ENCODE results near the gene MANBA.
A peak's percentile ranks its signal among the peaks of the same experiment; 100 is the strongest.

MANBA gene

DNA sequence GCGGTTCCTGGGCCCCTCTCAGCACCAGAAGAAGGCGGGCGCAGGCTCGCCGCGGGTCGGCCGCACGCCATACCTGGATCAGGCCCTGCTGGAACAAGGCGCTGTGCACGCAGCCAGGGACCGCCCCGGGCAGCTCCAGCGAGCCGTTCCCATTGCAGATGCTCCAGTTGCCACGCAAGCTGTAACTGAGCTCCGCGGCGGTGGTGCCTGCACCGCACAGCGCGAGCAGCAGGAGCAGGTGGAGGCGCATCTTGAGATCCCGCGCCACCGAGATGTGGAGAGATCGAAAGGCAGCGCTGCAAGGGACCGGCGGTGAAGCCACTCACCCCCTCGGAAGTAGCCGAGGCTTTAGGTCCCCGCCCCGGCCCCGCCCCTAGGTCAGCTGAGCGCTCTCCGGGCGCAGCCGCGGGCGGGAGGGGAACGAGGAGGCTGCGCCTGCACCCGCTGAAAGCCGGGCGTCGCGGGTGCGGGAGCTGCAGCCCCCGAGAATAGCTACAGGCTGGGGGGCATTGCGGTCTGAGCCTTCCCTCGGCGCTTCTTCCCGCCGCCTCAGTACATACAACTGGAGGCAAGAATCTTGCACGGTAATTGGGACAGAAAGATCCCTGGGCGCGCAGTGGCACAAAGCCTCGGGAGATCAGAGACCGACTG lies at the start of gene MANBA:
MANBA (minus strand) TSS at position 324 of the 651 bp plus-strand sequence; CDS start at position 250, 74 bp downstream.
- Histone ChIP-seq H3K27ac (peak within 1 kb of the TSS; percentile 78), H3K4me3 (peak within 1 kb of the TSS; percentile 90 to 91), H3K27me3 (no peaks in the 10 kb centered on the region), H3K36me3 (no peaks in the 10 kb centered on the region), H3K9me3 (no peaks in the 10 kb centered on the region), H3K4me1 (peaks cover 0 to 18% (median 8%) of the 10 kb centered on the region in 4 donors)
- intact Hi-C loops (cut with DNase I; ENCODE audit: low total_unique reads) = loop anchor here (2.0 to 10.0 kb wide), 2 partner anchors 64 to 108 kb away; partner anchors contain the start of genes CISD2 and UBE2D3
- TF ChIP-seq, protein P1, sequence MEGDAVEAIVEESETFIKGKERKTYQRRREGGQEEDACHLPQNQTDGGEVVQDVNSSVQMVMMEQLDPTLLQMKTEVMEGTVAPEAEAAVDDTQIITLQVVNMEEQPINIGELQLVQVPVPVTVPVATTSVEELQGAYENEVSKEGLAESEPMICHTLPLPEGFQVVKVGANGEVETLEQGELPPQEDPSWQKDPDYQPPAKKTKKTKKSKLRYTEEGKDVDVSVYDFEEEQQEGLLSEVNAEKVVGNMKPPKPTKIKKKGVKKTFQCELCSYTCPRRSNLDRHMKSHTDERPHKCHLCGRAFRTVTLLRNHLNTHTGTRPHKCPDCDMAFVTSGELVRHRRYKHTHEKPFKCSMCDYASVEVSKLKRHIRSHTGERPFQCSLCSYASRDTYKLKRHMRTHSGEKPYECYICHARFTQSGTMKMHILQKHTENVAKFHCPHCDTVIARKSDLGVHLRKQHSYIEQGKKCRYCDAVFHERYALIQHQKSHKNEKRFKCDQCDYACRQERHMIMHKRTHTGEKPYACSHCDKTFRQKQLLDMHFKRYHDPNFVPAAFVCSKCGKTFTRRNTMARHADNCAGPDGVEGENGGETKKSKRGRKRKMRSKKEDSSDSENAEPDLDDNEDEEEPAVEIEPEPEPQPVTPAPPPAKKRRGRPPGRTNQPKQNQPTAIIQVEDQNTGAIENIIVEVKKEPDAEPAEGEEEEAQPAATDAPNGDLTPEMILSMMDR (IDR thresholded peaks at IDR 0.05) = no peak
- DNase-seq = peak; percentile 80 to 92

DNA sequence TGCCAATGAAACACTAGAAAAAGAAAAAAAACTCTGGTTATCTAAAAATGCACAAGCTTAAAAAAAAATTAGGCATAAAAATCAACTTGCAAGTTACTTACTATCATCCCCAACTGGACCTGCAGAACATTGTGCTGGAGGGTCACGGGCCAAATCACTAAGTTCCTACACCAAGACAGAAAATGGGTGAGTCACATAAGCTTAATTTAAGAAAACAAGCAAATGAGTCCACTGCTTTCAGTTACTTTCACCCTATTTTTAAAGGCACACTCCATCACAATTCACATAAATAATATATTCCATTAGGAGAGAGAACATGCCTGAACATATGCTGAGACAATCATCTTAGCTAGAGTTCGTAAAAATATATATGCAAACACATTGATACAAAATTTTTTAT lies 48.9 kb upstream of the MANBA start:
- no peak overlapping the region for H3K27ac ChIP-seq
- TF ChIP-seq, protein P1 (IDR thresholded peaks at IDR 0.05) = no peak
- peaks cover 0 to 90% (median 39%) of the 10 kb centered on the region in 4 donors for H3K4me1 ChIP-seq
- DNase-seq = no peak
- peaks cover 6 to 14% (median 10%) of the 10 kb centered on the region in 3 donors for H3K36me3 ChIP-seq
- no peaks in the 10 kb centered on the region for H3K9me3 ChIP-seq
- H3K4me3 ChIP-seq = no peak overlapping the region
- intact Hi-C loops (cut with DNase I; ENCODE audit: low total_unique reads) = no loop called here
- H3K27me3 ChIP-seq = no peaks in the 10 kb centered on the region

DNA sequence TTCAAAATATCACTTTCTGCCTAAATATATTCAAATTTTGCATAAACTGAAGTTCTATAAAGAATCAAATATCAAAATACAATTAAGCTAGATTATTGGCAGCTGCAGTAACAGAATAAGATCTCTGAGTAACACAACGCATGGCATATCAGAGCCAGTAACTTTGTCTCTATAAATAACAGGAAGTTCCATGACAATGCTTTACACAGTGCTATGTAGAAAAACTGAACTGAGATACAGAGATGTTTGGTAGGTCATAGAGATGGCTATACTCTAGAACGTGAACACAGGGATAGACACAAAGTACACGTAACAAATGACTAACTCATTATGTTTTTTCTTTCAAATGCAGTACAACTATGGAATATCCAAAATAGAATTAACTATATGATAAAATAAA lies 48.4 kb upstream of the MANBA start:
- peaks cover 0 to 85% (median 36%) of the 10 kb centered on the region in 4 donors for H3K4me1 ChIP-seq
- H3K36me3 ChIP-seq = peaks cover 9 to 15% (median 14%) of the 10 kb centered on the region in 3 donors
- DNase-seq = no peak
- intact Hi-C loops (cut with DNase I; ENCODE audit: low total_unique reads) = no loop called here
- H3K27me3 ChIP-seq = no peaks in the 10 kb centered on the region
- TF ChIP-seq, protein P1 (IDR thresholded peaks at IDR 0.05) = no peak
- H3K27ac ChIP-seq = no peak overlapping the region
- no peaks in the 10 kb centered on the region for H3K9me3 ChIP-seq
- no peak overlapping the region for H3K4me3 ChIP-seq

DNA sequence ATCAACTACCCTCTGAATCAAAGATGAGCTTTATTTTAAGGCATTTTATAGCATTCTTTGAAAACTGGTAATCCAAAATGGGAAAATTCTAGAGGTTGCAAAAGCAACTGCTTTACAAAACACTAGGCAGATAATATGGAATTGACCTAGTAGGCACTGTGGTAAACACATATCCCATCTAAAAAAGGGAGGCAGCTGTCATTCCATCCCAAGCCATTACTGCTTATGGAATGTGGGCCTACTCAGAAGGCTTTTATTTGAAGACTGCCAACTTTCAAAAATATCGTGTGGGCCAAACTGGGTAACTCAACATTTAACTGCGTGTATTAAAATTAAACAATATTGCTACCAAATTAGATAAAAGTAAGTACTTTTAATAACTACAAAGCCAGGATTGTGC lies 47.2 kb upstream of the MANBA start:
- intact Hi-C loops (cut with DNase I; ENCODE audit: low total_unique reads) = no loop called here
- H3K4me1 ChIP-seq = peaks cover 0 to 73% (median 31%) of the 10 kb centered on the region in 4 donors

DNA sequence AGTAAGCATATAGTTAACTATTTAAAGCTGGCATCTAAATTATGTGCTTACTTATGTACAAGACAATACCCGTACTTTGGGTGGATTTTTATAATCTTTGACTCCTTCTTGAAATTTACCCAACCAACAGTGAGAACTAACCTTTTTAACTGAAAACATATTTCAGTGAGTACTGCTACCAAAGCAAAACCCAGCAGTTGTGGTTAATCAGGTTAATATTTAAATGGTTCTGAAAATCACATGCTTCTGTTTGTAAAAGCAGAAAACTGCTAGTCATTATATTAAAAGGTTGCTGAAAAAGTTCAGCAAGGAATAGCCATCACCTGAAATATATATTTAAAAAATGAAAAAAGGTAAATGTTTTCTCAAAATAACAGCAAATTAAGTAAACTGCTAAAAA lies 46.6 kb upstream of the MANBA start:
- Histone ChIP-seq H3K27ac (no peak overlapping the region), H3K27me3 (no peaks in the 10 kb centered on the region), H3K9me3 (no peaks in the 10 kb centered on the region), H3K4me3 (no peak overlapping the region), H3K36me3 (peaks cover 19 to 31% (median 25%) of the 10 kb centered on the region in 3 donors), H3K4me1 (peaks cover 0 to 66% (median 30%) of the 10 kb centered on the region in 4 donors)
- TF ChIP-seq, protein P1 (IDR thresholded peaks at IDR 0.05) = no peak
- no peak for DNase-seq
- intact Hi-C loops (cut with DNase I; ENCODE audit: low total_unique reads) = no loop called here

More for the DNA sequence above, 47.2 kb upstream of the MANBA start:
- TF ChIP-seq, protein P1 (IDR thresholded peaks at IDR 0.05) = no peak
- no peak overlapping the region for H3K4me3 ChIP-seq
- H3K9me3 ChIP-seq = no peaks in the 10 kb centered on the region
- no peak overlapping the region for H3K27ac ChIP-seq
- no peak for DNase-seq
- peaks cover 19 to 25% (median 24%) of the 10 kb centered on the region in 3 donors for H3K36me3 ChIP-seq
- H3K27me3 ChIP-seq = no peaks in the 10 kb centered on the region
